ENCODE measurements around the gene ZFP36L1. TPM values are rescaled to one million over a fixed set of nuclear protein-coding genes. Genes with fewer than 3 reads are reported as not detected.

Gene ZFP36L1
- total RNA-seq, 4 donors from 2014 or later = 125 to 253 (median 196) TPM

- no peak for TF ChIP-seq CTCF (IDR thresholded peaks at IDR 0.05; ENCODE audit: low read depth)
Observed at GRCh38 chr14:68781161-68782021, 11.5 kb downstream of the ZFP36L1 start.

GRCh38 chr14:68780358-68781160 lies 12.3 kb downstream of the ZFP36L1 start:
- TF ChIP-seq CTCF (IDR thresholded peaks at IDR 0.05; ENCODE audit: low read depth) = no peak

- TF ChIP-seq CTCF (IDR thresholded peaks at IDR 0.05; ENCODE audit: low read depth) = no peak
Observed at GRCh38 chr14:68779761-68780323, 13.0 kb downstream of the ZFP36L1 start.

GRCh38 chr14:68777644-68778043 lies 15.2 kb downstream of the ZFP36L1 start:
- no peak for TF ChIP-seq CTCF (IDR thresholded peaks at IDR 0.05; ENCODE audit: low read depth)

GRCh38 chr14:68775614-68776126 lies 17.2 kb downstream of the ZFP36L1 start:
- TF ChIP-seq CTCF (IDR thresholded peaks at IDR 0.05; ENCODE audit: low read depth) = no peak

GRCh38 chr14:68774771-68775613 lies 17.9 kb downstream of the ZFP36L1 start:
- TF ChIP-seq CTCF (IDR thresholded peaks at IDR 0.05; ENCODE audit: low read depth) = no peak

All from subcutaneous adipose tissue (tissue), 4 donors.